Ishikawa (cell line): ENCODE measurements around the gene TSPAN16.

Source experiments
- CEBPB ChIP-seq: IDR thresholded peaks from 2 replicates; pipeline ENCODE4 v1.6.1; 2012
- CREB1 ChIP-seq: IDR thresholded peaks from 2 replicates; pipeline ENCODE4 v1.6.1; 2012; ENCODE audit warnings: low read depth
- EGR1 ChIP-seq: IDR thresholded peaks from 2 replicates; pipeline ENCODE4 v1.6.1; 2012
- EP300 ChIP-seq: IDR thresholded peaks from 2 replicates; pipeline ENCODE4 v1.6.1; 2012; ENCODE audit warnings: borderline replicate concordance
- FOXM1 ChIP-seq: IDR thresholded peaks from 2 replicates; pipeline ENCODE4 v1.6.1; 2012; ENCODE audit warnings: low read depth, borderline replicate concordance
- NFIC ChIP-seq: IDR thresholded peaks from 2 replicates; pipeline ENCODE4 v1.6.1; 2012
- RAD21 ChIP-seq: IDR thresholded peaks from 2 replicates; pipeline ENCODE4 v1.6.1; 2012; ENCODE audit warnings: low read depth
- TAF1 ChIP-seq: IDR thresholded peaks from 2 replicates; pipeline ENCODE4 v1.6.1; 2012; ENCODE audit warnings: low read depth, mild to moderate bottlenecking
- TCF12 ChIP-seq: IDR thresholded peaks from 2 replicates; pipeline ENCODE4 v1.6.1; 2012; ENCODE audit warnings: low read depth
- TEAD4 ChIP-seq: IDR thresholded peaks from 2 replicates; pipeline ENCODE4 v1.6.1; 2012
- YY1 ChIP-seq: IDR thresholded peaks from 2 replicates; pipeline ENCODE4 v1.6.1; 2012; ENCODE audit warnings: low read depth
- ZBTB7A ChIP-seq: IDR thresholded peaks from 2 replicates; pipeline ENCODE4 v1.6.1; 2012; ENCODE audit warnings: low read depth
- TF ChIP-seq, protein P1 (sequence below): IDR thresholded peaks from 2 replicates; pipeline ENCODE4 v1.6.1; 2012
- TF ChIP-seq, protein P2 (sequence below): IDR thresholded peaks from 2 replicates; pipeline ENCODE4 v1.6.1; 2012
- TF ChIP-seq, protein P3 (sequence below): IDR thresholded peaks from 2 replicates; pipeline ENCODE4 v1.6.1; 2012; ENCODE audit warnings: low read depth, mild to moderate bottlenecking

TSPAN16 gene

DNA sequence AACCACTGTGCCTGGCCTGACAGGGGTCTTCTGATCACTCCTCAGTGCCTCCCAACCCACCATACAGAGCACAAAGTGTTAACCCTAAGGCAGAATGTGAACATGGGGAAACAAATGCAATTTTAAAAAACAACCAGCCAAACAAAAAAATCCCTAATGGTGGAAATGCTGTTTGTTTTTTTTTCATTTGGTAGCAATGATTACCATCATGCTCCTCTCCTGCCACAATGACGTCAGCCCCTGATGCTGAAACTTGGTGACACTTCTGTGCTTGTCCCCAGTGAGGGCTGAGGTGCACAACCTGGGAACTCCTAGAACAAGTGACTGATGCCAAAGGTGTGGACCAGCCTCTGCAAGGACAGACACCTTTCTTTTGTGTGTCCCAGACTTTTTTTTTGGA, 4.0 kb upstream of the TSPAN16 start:
- TF ChIP-seq CEBPB (no peak), FOXM1 (no peak)

DNA sequence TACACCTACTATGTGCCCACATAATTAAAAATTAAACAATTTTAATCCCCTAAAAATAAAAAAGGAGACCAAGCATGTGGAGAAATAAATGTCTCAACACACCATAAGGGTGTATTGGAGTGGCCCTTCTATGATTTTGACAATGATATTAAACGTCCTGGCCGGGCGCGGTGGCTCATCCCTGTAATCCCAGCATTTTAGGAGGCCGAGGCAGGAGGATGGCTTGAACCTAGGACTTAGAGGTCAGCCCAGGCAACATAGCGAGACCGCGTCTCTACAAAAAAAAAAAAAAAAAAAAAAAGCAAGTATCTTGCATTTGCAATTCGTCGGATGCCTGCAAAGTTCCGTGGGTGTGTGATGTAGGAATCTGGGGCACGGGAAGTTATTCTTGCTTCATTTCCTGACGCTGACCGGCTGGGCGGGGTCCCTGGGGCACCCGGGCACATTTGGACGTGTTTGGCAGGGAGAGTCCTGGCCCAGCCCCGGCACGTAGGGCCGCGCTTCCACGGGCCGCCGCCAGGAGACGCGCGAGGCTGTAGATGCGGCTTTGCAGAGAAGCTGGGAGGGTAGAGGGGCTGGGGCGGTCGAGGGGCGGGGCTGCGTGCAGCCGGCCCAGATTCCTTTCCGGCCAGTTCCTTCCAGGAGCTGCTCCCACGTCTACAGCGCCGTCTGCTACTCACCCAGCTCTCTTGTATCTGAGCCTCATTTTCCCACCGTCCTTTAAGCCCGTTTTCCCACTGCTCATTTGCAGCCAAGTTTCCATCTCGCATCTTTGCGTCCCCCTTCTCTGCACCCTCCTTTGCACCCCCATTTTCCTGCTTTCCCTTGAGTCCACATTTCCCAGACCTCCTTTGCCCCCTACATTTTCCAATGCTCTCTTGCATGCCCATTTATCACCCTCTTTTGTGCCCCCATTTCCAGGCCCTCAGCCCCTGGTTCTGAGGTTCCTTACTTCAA, 2.2 kb upstream of the TSPAN16 start:
- no peak for TF ChIP-seq CREB1
- TF ChIP-seq ZBTB7A = peak; percentile 93
- TF ChIP-seq, protein P1, sequence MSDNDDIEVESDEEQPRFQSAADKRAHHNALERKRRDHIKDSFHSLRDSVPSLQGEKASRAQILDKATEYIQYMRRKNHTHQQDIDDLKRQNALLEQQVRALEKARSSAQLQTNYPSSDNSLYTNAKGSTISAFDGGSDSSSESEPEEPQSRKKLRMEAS = peak; percentile 40; the same call in 1 of the 2 replicates
- TF ChIP-seq TAF1 = no peak
- TF ChIP-seq FOXM1 = no peak
- TF ChIP-seq TCF12 = peak; percentile 70
- TF ChIP-seq YY1 = 0 out of 2 replicates have a peak, but pooled peaks have one; percentile 44
- TF ChIP-seq EP300 = 0 out of 2 replicates have a peak, but pooled peaks have one; percentile 50
- TF ChIP-seq TEAD4 = peak; percentile 48; the same call in 1 of the 2 replicates
- TF ChIP-seq EGR1 = no peak
- TF ChIP-seq NFIC = peak; percentile 73
- TF ChIP-seq, protein P2, sequence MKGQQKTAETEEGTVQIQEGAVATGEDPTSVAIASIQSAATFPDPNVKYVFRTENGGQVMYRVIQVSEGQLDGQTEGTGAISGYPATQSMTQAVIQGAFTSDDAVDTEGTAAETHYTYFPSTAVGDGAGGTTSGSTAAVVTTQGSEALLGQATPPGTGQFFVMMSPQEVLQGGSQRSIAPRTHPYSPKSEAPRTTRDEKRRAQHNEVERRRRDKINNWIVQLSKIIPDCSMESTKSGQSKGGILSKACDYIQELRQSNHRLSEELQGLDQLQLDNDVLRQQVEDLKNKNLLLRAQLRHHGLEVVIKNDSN = no peak
- peak; percentile 79 for TF ChIP-seq CEBPB
- TF ChIP-seq, protein P3, sequence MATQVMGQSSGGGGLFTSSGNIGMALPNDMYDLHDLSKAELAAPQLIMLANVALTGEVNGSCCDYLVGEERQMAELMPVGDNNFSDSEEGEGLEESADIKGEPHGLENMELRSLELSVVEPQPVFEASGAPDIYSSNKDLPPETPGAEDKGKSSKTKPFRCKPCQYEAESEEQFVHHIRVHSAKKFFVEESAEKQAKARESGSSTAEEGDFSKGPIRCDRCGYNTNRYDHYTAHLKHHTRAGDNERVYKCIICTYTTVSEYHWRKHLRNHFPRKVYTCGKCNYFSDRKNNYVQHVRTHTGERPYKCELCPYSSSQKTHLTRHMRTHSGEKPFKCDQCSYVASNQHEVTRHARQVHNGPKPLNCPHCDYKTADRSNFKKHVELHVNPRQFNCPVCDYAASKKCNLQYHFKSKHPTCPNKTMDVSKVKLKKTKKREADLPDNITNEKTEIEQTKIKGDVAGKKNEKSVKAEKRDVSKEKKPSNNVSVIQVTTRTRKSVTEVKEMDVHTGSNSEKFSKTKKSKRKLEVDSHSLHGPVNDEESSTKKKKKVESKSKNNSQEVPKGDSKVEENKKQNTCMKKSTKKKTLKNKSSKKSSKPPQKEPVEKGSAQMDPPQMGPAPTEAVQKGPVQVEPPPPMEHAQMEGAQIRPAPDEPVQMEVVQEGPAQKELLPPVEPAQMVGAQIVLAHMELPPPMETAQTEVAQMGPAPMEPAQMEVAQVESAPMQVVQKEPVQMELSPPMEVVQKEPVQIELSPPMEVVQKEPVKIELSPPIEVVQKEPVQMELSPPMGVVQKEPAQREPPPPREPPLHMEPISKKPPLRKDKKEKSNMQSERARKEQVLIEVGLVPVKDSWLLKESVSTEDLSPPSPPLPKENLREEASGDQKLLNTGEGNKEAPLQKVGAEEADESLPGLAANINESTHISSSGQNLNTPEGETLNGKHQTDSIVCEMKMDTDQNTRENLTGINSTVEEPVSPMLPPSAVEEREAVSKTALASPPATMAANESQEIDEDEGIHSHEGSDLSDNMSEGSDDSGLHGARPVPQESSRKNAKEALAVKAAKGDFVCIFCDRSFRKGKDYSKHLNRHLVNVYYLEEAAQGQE = 0 out of 2 replicates have a peak, but pooled peaks have one; percentile 31
- peak; percentile 98 for TF ChIP-seq RAD21

DNA sequence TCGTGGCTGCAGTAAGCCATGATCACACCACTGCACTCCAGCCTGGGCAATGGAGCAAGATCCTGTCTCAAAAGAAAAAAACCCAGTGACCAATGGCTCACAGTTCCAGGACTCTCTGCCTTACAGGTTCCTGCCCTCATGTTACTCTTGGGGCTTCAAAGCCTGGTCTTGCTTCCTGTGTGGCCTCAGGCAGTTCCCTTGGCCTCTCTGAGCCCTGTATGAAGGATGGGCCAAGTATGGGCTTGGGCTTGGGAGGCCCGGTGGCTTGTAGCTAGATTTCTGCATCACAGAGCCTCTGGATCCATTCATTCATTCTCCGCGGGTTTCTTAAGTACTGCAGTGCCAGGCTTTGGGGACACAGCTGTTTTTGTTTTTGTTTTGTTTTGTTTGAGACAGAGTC, 780 bp upstream of the TSPAN16 start:
- TF ChIP-seq CREB1 = no peak
- no peak for TF ChIP-seq CEBPB
- no peak for TF ChIP-seq RAD21
- TF ChIP-seq TAF1 = no peak
- no peak for TF ChIP-seq TEAD4
- TF ChIP-seq NFIC = no peak
- TF ChIP-seq, protein P2 = no peak
- TF ChIP-seq TCF12 = no peak
- no peak for TF ChIP-seq EGR1
- TF ChIP-seq, protein P1 = no peak
- no peak for TF ChIP-seq FOXM1
- no peak for TF ChIP-seq EP300
- no peak for TF ChIP-seq ZBTB7A
- TF ChIP-seq, protein P3 = no peak
- TF ChIP-seq YY1 = no peak

DNA sequence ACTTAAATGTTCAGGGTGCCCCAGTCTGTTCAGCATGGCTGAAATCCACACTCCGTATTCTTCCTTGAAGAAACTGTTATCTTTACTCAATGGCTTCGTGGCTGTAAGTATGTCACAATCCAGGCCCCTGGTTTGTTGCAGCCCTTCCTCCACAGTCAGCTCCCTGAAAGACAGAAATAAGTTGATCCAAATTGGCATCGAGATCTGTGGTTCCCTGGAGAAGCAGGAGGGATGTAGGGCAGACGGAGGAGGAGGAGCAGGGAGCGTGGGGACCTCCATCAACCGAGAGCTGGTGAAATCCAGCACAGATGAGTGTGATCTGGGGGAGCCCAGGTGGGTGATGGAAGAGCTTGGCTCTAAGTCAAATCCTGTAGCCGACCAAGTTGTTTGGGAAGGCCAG, 304 bp downstream of the TSPAN16 start:
- TF ChIP-seq, protein P1 = no peak
- TF ChIP-seq TAF1 (no peak), EGR1 (no peak), FOXM1 (no peak), TCF12 (no peak), YY1 (no peak), CEBPB (no peak), RAD21 (no peak), TEAD4 (no peak)
- TF ChIP-seq, protein P3 = no peak
- TF ChIP-seq, protein P2 = no peak
